GM12875 (cell line): ENCODE measurements around the gene HSD11B2.

Source experiments
- H3K4me3 ChIP-seq: one replicate; pipeline ENCODE4 v1.5.1; 2011; ENCODE audit warnings: low read depth, low read length, control low read depth
- CTCF ChIP-seq: IDR thresholded peaks from 2 replicates; pipeline ENCODE4 v1.5.1; 2011; ENCODE audit warnings: low read depth, mild to moderate bottlenecking, control low read depth, inconsistent platforms, low read length, moderate library complexity, borderline replicate concordance; ENCODE audit not compliant: insufficient read depth

HSD11B2 gene

GRCh38 chr16:67397812-67398545, 32.9 kb upstream of the HSD11B2 start:
- peak; percentile 45; the same call in 1 of the 2 replicates for TF ChIP-seq CTCF

DNA sequence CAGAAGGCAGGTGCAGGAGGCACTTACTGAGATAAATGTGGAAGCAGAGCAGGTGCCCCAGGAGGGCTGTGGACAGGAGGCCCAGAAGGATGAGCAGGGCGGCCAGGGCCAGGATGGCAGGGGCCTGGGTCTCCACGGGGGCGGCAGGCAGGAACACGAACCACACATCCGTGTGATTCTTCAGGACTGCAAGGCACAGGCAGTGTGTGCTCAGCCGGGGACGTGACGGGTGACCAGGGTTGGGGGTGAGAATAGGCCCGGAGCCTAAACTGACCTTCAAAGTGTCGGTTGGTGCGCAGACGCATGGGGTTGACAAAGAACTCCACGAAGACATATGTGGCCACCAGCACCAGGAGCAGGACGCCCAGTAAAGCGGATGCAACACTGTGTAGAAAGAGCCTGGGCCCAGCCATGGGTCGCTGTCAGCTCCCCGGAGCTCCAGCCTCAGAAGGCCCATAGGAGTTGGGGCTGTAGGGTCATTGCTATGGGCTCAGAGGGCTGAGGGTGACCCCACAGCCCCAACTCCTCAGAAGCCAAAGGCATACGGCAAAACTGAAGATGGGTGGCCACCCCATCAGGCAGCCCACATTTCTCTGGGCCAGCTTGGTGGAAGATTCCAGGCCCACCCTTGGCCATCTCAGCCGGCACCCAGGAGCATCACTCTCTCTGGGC, 32.2 kb upstream of the HSD11B2 start:
- no peak for TF ChIP-seq CTCF
- H3K4me3 ChIP-seq = no peak overlapping the region

More at GRCh38 chr16:67397812-67398545, 32.9 kb upstream of the HSD11B2 start:
- H3K4me3 ChIP-seq = no peak overlapping the region

DNA sequence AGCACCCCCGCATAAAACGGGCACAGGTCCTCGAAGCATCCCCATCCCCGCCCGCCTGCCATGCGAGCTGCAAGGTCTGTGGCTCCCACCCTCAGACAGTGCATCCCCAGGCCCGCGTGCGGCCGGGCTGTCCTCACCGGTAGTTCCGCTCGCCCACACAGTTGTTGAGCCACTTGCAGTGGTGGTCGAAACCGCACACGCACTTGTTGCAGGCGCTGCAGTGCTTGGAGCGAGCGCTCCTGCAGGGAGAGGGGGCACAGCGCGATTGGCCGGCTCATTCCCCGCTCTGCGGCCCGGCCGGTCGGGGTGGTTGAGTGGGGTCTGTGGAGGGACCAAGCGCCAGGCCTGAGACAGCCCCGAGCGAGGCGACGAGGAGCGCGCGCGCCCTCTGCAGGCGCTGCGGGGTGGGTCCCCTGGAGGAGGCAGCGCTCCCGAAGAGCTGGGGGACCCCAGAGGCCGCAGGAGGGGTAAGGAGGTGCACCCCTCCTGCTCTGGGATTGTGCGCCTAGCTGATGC, 31.6 kb upstream of the HSD11B2 start:
- H3K4me3 ChIP-seq = no peak overlapping the region
- TF ChIP-seq CTCF = peak; percentile 92

DNA sequence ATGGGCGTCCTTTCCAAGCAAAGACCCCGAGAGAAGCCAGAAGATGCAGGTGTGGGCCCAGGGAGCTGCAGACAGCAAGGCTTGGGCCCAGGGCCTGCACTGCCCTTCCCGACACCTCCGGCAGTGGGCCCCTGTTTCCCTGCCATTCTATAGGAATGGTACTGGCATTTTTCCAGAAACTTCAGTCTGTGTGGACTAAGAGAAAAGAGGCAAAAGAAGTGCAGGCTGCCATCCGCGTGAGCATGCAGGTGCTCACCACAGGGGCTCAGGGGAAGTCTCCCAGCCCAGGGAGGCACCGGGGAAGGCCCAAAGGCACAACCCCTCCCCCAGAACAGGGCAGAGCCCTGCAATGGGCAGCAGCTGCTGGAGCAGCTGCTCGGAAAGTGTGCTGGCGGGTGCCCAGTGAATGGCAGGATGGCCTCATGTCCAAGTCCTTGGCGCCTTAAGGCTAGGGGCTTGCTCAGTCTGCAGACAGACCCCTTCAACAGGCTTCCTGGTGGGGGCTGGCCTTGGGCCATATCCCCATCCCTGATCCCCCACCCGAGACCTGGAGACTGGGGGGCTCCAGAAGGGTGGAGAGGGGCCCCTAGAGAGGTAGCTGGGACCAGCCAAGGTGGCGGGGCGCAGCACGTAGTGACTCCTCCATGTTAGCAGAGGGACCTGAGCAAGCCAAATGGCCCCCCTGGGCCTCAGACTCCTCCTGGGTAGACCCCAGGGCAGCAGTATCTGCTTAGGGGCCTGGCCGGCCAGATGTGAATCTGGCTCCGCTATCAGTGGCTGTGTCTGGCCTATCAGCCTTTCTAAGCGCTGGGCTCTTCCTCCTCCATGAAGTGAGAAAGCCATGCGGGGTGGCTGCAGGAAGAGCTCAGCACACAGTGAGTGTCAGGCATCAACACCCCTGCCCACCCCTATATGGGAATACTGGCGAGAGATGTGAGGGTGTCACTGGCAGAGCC, 30.9 kb upstream of the HSD11B2 start:
- H3K4me3 ChIP-seq = no peak overlapping the region
- TF ChIP-seq CTCF = no peak

GRCh38 chr16:67400901-67401300, 30.0 kb upstream of the HSD11B2 start:
- H3K4me3 ChIP-seq = no peak overlapping the region
- TF ChIP-seq CTCF = no peak

GRCh38 chr16:67403976-67404555, 26.9 kb upstream of the HSD11B2 start:
- no peak for TF ChIP-seq CTCF
- H3K4me3 ChIP-seq = no peak overlapping the region
